Neuronal stem cell (in vitro differentiated cells): Measurements from ENCODE around the gene SMIM24.
A peak's percentile ranks its signal among the peaks of the same experiment; 100 is the strongest.

Experiments
- DNase-seq: peaks from one replicate; pipeline ENCODE4 v3.0.0-alpha.2; 2013; ENCODE audit warnings: low spot score
- H2AFZ ChIP-seq: one replicate; pipeline ENCODE4 v1.6.1; 2013; ENCODE audit warnings: mild to moderate bottlenecking, low read length, inconsistent platforms
- H2AK5ac ChIP-seq: 2 replicates; pipeline ENCODE4 v1.6.1; 2013; ENCODE audit warnings: low read depth, mild to moderate bottlenecking, inconsistent platforms, low read length, moderate library complexity, mixed read lengths
- H2BK120ac ChIP-seq: 2 replicates; pipeline ENCODE4 v1.6.1; 2013; ENCODE audit warnings: low read depth, mild to moderate bottlenecking, inconsistent platforms, low read length, moderate library complexity, mixed read lengths
- H2BK12ac ChIP-seq: one replicate; pipeline ENCODE4 v1.6.1; 2013; ENCODE audit warnings: low read length, inconsistent platforms
- H2BK15ac ChIP-seq: 2 replicates; pipeline ENCODE4 v1.6.1; 2013; ENCODE audit warnings: mild to moderate bottlenecking, low read length, inconsistent platforms, mixed read lengths
- H2BK5ac ChIP-seq: one replicate; pipeline ENCODE4 v1.6.1; 2013; ENCODE audit warnings: inconsistent platforms, mild to moderate bottlenecking, low read length, moderate library complexity
- H3K14ac ChIP-seq: one replicate; pipeline ENCODE4 v1.6.1; 2013; ENCODE audit warnings: low read length, inconsistent platforms
- H3K18ac ChIP-seq: 2 replicates; pipeline ENCODE4 v1.6.1; 2013; ENCODE audit warnings: low read length, inconsistent platforms
- H3K23ac ChIP-seq: 2 replicates; pipeline ENCODE4 v1.6.1; 2013; ENCODE audit warnings: low read depth, mild to moderate bottlenecking, mixed read lengths, low read length, inconsistent platforms; ENCODE audit not compliant: poor library complexity
- H3K27ac ChIP-seq: replicated peaks from 3 replicates; pipeline ENCODE4 v1.5.1; 2013; ENCODE audit warnings: low read length, inconsistent platforms
- H3K27me3 ChIP-seq, 3 experiments: 2 replicates each; pipeline ENCODE4 v1.6.1; 2013; ENCODE audit warnings: low read length in 3 of 3, mild to moderate bottlenecking in 2 of 3, inconsistent platforms in 1 of 3, low read depth in 1 of 3, mixed read lengths in 1 of 3, moderate library complexity in 1 of 3; ENCODE audit not compliant: control insufficient read depth in 3 of 3, insufficient read depth in 3 of 3
- H3K36me3 ChIP-seq, 2 donors: replicated peaks in 1 of 2; 2 replicates each; pipeline ENCODE4 v1.6.1; 2013; ENCODE audit warnings: low read length in 2 of 2; ENCODE audit not compliant: control insufficient read depth in 2 of 2, insufficient read depth in 2 of 2
- H3K4ac ChIP-seq: 2 replicates; pipeline ENCODE4 v1.6.1; 2013; ENCODE audit warnings: inconsistent platforms, mild to moderate bottlenecking, low read length, moderate library complexity
- H3K4me1 ChIP-seq, 2 donors: 1 replicate in 1 of 2; 2 replicates in 1 of 2; pipeline ENCODE4 v1.6.1; 2013; ENCODE audit warnings: low read length in 2 of 2, low read depth in 1 of 2; ENCODE audit not compliant: control insufficient read depth in 2 of 2, insufficient read depth in 1 of 2
- H3K4me2 ChIP-seq: one replicate; pipeline ENCODE4 v1.6.1; 2013; ENCODE audit warnings: mild to moderate bottlenecking, low read length, inconsistent platforms; ENCODE audit not compliant: insufficient read depth, poor library complexity, severe bottlenecking
- H3K4me3 ChIP-seq, 2 donors: 2 replicates each; pipeline ENCODE4 v1.5.1; 2013; ENCODE audit warnings: low read length in 2 of 2, mild to moderate bottlenecking in 2 of 2, inconsistent platforms in 1 of 2, moderate library complexity in 1 of 2
- H3K79me1 ChIP-seq: one replicate; pipeline ENCODE4 v1.6.1; 2013; ENCODE audit warnings: low read depth, mild to moderate bottlenecking, inconsistent platforms, low read length, moderate library complexity
- H3K9ac ChIP-seq: one replicate; pipeline ENCODE4 v1.6.1; 2013; ENCODE audit warnings: mild to moderate bottlenecking, low read depth, low read length, inconsistent platforms; ENCODE audit not compliant: poor library complexity
- H3K9me3 ChIP-seq, 2 donors: replicated peaks in 1 of 2; 2 replicates each; pipeline versions ENCODE3 to v1.6.1; 2013; ENCODE audit warnings: low read length in 2 of 2, mild to moderate bottlenecking in 2 of 2, inconsistent platforms in 1 of 2, low read depth in 1 of 2, mixed read lengths in 1 of 2, moderate library complexity in 1 of 2; ENCODE audit not compliant: control insufficient read depth in 2 of 2, insufficient read depth in 1 of 2
- H4K8ac ChIP-seq: one replicate; pipeline ENCODE4 v1.6.1; 2013; ENCODE audit warnings: low read depth, mild to moderate bottlenecking, inconsistent platforms, low read length, moderate library complexity
- H4K91ac ChIP-seq: one replicate; pipeline ENCODE4 v1.6.1; 2013; ENCODE audit warnings: low read length, low read depth, mild to moderate bottlenecking, inconsistent platforms; ENCODE audit not compliant: poor library complexity
- WGBS, 2 donors: extraction: QIAGEN DNeasy Blood & Tissue Kit; methylation state at CpG; one replicate each; pipeline ENCODE4 v1.1.7; 2013; ENCODE audit warnings: missing lambda C conversion rate in 2 of 2, mixed read lengths in 1 of 2; ENCODE audit not compliant: insufficient read length in 2 of 2, insufficient replicate concordance in 1 of 2; ENCODE audit errors: extremely low coverage in 2 of 2; 5-methylcytosine and 5-hydroxymethylcytosine counted together

Gene SMIM24

GRCh38 chr19:3518255-3518654, 37.9 kb upstream of the SMIM24 start:
- Histone ChIP-seq H3K14ac (no peak overlapping the region), H3K4me3 (no peak overlapping the region), H3K36me3 (peaks cover 14 to 83% of the 10 kb centered on the region in 2 donors), H2BK5ac (peak overlapping the region; percentile 39), H2BK120ac (no peak overlapping the region), H3K27ac (no peak overlapping the region), H3K4me2 (peak overlapping the region; percentile 2), H2BK15ac (no peak overlapping the region), H3K9me3 (no peaks in the 10 kb centered on the region), H2BK12ac (no peak overlapping the region), H2AFZ (no peak overlapping the region), H2AK5ac (no peak overlapping the region), H3K4me1 (no peaks in the 10 kb centered on the region), H4K91ac (no peak overlapping the region), H3K18ac (no peak overlapping the region), H3K9ac (no peak overlapping the region), H3K27me3 (peaks cover 0 to 2% (median 0%) of the 10 kb centered on the region in 3 experiments), H4K8ac (no peak overlapping the region), H3K79me1 (peaks cover 51% of the 10 kb centered on the region), H3K4ac (no peak overlapping the region), H3K23ac (no peak overlapping the region)
- DNase-seq = no peak
- WGBS, 2 donors = no CpG with 5 or more reads among the region's 10 CpGs

- Histone ChIP-seq H3K9ac (no peak overlapping the region), H3K9me3 (no peaks in the 10 kb centered on the region), H2BK12ac (no peak overlapping the region), H3K4ac (no peak overlapping the region), H3K23ac (no peak overlapping the region), H4K8ac (no peak overlapping the region), H3K79me1 (peaks cover 52% of the 10 kb centered on the region), H3K4me3 (no peak overlapping the region), H3K27ac (no peak overlapping the region), H2AK5ac (no peak overlapping the region), H2BK5ac (no peak overlapping the region), H3K36me3 (peaks cover 12 to 83% of the 10 kb centered on the region in 2 donors), H4K91ac (no peak overlapping the region), H2BK120ac (no peak overlapping the region), H3K14ac (no peak overlapping the region), H3K4me2 (no peak overlapping the region), H2BK15ac (no peak overlapping the region), H2AFZ (no peak overlapping the region), H3K18ac (no peak overlapping the region), H3K4me1 (no peaks in the 10 kb centered on the region), H3K27me3 (peaks cover 0 to 2% (median 0%) of the 10 kb centered on the region in 3 experiments)
- no CpG with 5 or more reads among the region's 2 CpGs for WGBS, 2 donors
- no peak for DNase-seq
Observed at GRCh38 chr19:3517638-3518037, 37.3 kb upstream of the SMIM24 start.

- Histone ChIP-seq H3K9me3 (no peaks in the 10 kb centered on the region), H3K27me3 (no peaks in the 10 kb centered on the region), H2BK15ac (no peak overlapping the region), H4K8ac (peak overlapping the region; percentile 43), H3K18ac (no peak overlapping the region), H4K91ac (no peak overlapping the region), H3K14ac (no peak overlapping the region), H2AK5ac (no peak overlapping the region), H3K4me3 (no peak overlapping the region), H2AFZ (no peak overlapping the region), H2BK5ac (peak overlapping the region; percentile 17), H2BK12ac (no peak overlapping the region), H3K36me3 (peaks cover 9 to 81% of the 10 kb centered on the region in 2 donors), H3K4ac (no peak overlapping the region), H2BK120ac (no peak overlapping the region), H3K4me1 (no peaks in the 10 kb centered on the region), H3K4me2 (no peak overlapping the region), H3K9ac (no peak overlapping the region), H3K27ac (no peak overlapping the region), H3K23ac (no peak overlapping the region), H3K79me1 (peaks cover 54% of the 10 kb centered on the region)
- DNase-seq = no peak
- WGBS, 2 donors = no CpG with 5 or more reads among the region's 15 CpGs
Observed at GRCh38 chr19:3516675-3517207, 36.4 kb upstream of the SMIM24 start.

GRCh38 chr19:3515891-3516422, 35.6 kb upstream of the SMIM24 start:
- no peak overlapping the region for H2AK5ac ChIP-seq
- H3K23ac ChIP-seq = no peak overlapping the region
- H4K91ac ChIP-seq = no peak overlapping the region
- H3K18ac ChIP-seq = no peak overlapping the region
- WGBS, 2 donors = no CpG with 5 or more reads among the region's 15 CpGs
- H4K8ac ChIP-seq = no peak overlapping the region
- no peak overlapping the region for H2AFZ ChIP-seq
- H3K27ac ChIP-seq = no peak overlapping the region
- H2BK12ac ChIP-seq = no peak overlapping the region
- no peak overlapping the region for H3K9ac ChIP-seq
- H3K27me3 ChIP-seq = no peaks in the 10 kb centered on the region
- H2BK15ac ChIP-seq = no peak overlapping the region
- DNase-seq = no peak
- H3K4me3 ChIP-seq = no peak overlapping the region
- H3K4me1 ChIP-seq = no peaks in the 10 kb centered on the region
- no peak overlapping the region for H2BK120ac ChIP-seq
- no peak overlapping the region for H3K14ac ChIP-seq
- H3K79me1 ChIP-seq = peaks cover 57% of the 10 kb centered on the region
- H3K9me3 ChIP-seq = no peaks in the 10 kb centered on the region
- peak overlapping the region; percentile 17 for H2BK5ac ChIP-seq
- H3K4ac ChIP-seq = no peak overlapping the region
- no peak overlapping the region for H3K4me2 ChIP-seq
- H3K36me3 ChIP-seq = peaks cover 11 to 81% of the 10 kb centered on the region in 2 donors
